Measurements from ENCODE around the gene SLC1A4.

The SLC1A4 gene

GRCh38 chr2:65025453-65026123, 36.4 kb downstream of the SLC1A4 start:
- no peaks in the 10 kb centered on the region for H3K9me3 ChIP-seq (ENCODE audit: severe bottlenecking)
- DNase-seq = no peak

GRCh38 chr2:65026154-65026553, 37.0 kb downstream of the SLC1A4 start:
- no peaks in the 10 kb centered on the region for H3K27me3 ChIP-seq (ENCODE audit: insufficient read depth, low read depth, severe bottlenecking)
- no peak overlapping the region for H3K27ac ChIP-seq
- no peak for DNase-seq
- H3K36me3 ChIP-seq = peaks cover 22% of the 10 kb centered on the region
- TF ChIP-seq CTCF (IDR thresholded peaks at IDR 0.05; ENCODE audit: low read depth, low read length) = no peak
- no peaks in the 10 kb centered on the region for H3K9me3 ChIP-seq (ENCODE audit: severe bottlenecking)
- no peak overlapping the region for H3K4me3 ChIP-seq (ENCODE audit: low read depth, low read length)

More at GRCh38 chr2:65025453-65026123, 36.4 kb downstream of the SLC1A4 start:
- Histone ChIP-seq H3K4me3 (ENCODE audit: low read depth, low read length) (no peak overlapping the region), H3K27me3 (ENCODE audit: insufficient read depth, low read depth, severe bottlenecking) (no peaks in the 10 kb centered on the region), H3K27ac (no peak overlapping the region), H3K36me3 (peaks cover 27% of the 10 kb centered on the region)
- no peak for TF ChIP-seq CTCF (IDR thresholded peaks at IDR 0.05; ENCODE audit: low read depth, low read length)

- no peaks in the 10 kb centered on the region for H3K9me3 ChIP-seq (ENCODE audit: severe bottlenecking)
- DNase-seq = no peak
- no peak overlapping the region for H3K4me3 ChIP-seq (ENCODE audit: low read depth, low read length)
- H3K27me3 ChIP-seq (ENCODE audit: insufficient read depth, low read depth, severe bottlenecking) = no peaks in the 10 kb centered on the region
- no peak overlapping the region for H3K27ac ChIP-seq
- peaks cover 15% of the 10 kb centered on the region for H3K36me3 ChIP-seq
- TF ChIP-seq CTCF (IDR thresholded peaks at IDR 0.05; ENCODE audit: low read depth, low read length) = no peak
Measured at GRCh38 chr2:65026704-65027464, 37.7 kb downstream of the SLC1A4 start.

- no peak overlapping the region for H3K27ac ChIP-seq
Measured at GRCh38 chr2:65027616-65028244, 38.5 kb downstream of the SLC1A4 start.

More at GRCh38 chr2:65027616-65028244, 38.5 kb downstream of the SLC1A4 start:
- no peak for TF ChIP-seq CTCF (IDR thresholded peaks at IDR 0.05; ENCODE audit: low read depth, low read length)
- peaks cover 8% of the 10 kb centered on the region for H3K36me3 ChIP-seq
- no peak overlapping the region for H3K4me3 ChIP-seq (ENCODE audit: low read depth, low read length)
- DNase-seq = no peak
- H3K27me3 ChIP-seq (ENCODE audit: insufficient read depth, low read depth, severe bottlenecking) = no peaks in the 10 kb centered on the region
- no peaks in the 10 kb centered on the region for H3K9me3 ChIP-seq (ENCODE audit: severe bottlenecking)

All from WERI-Rb-1 (cell line).